Endothelial cell of umbilical vein (primary cell): ENCODE results near the gene MRPS34. TPM values are rescaled to one million over a fixed set of nuclear protein-coding genes. Genes with fewer than 3 reads are reported as not detected.

Experiments
- BruUV-seq: library from RNA; stranded (reverse); fragments of 400-500 nt; replicated peaks from 2 replicates; lab custom pipeline; 2021; lab: Mats Ljungman, UMichigan
- CTCF ChIA-PET: fragments of 300-600, 350-600 bp; sonication (Branson Sonifier 250); formaldehyde crosslinking; loops from one replicate; lab custom pipeline; 2021; ENCODE audit warnings: antibody characterized with exemption, inconsistent platforms; lab: Charles Lee
- POLR2A ChIA-PET: fragments of 300-600, 350-600 bp; sonication (Branson Sonifier 250); formaldehyde crosslinking; loops from one replicate; lab custom pipeline; 2021; ENCODE audit warnings: antibody characterized with exemption, inconsistent platforms; lab: Charles Lee
- DNase-seq: peaks from one replicate; pipeline ENCODE4 v3.0.0-alpha.2; 2011; ENCODE audit warnings: low read depth, low spot score
- FAIRE-seq: peaks from 2 replicates; lab custom pipeline; 2011; peaks lifted over from hg19 to GRCh38; lab: Jason Lieb, UNC
- H2AFZ ChIP-seq: 2 replicates; pipeline ENCODE4 v1.6.0; 2012; ENCODE audit warnings: low read depth, low read length, control low read depth, inconsistent platforms
- H3K27ac ChIP-seq: 2 replicates; pipeline ENCODE4 v1.5.1; 2011; ENCODE audit warnings: low read depth, mild to moderate bottlenecking, control low read depth, low read length, moderate library complexity; ENCODE audit not compliant: insufficient read depth
- H3K27me3 ChIP-seq, 2 experiments: 2 replicates each; pipeline versions ENCODE4 v1.6.0 to v1.6.1; 2011; ENCODE audit warnings: low read length in 2 of 2, mixed read lengths in 1 of 2; ENCODE audit not compliant: control insufficient read depth in 2 of 2, insufficient read depth in 2 of 2
- H3K36me3 ChIP-seq, 2 experiments: 2 replicates in 1 of 2; 3 replicates in 1 of 2; pipeline ENCODE4 v1.5.1; 2011; ENCODE audit warnings: low read length in 2 of 2, mild to moderate bottlenecking in 1 of 2, moderate library complexity in 1 of 2; ENCODE audit not compliant: control insufficient read depth in 2 of 2, insufficient read depth in 2 of 2; ENCODE audit errors: extremely low read depth in 1 of 2
- H3K4me1 ChIP-seq: 3 replicates; pipeline ENCODE4 v1.5.1; 2011; ENCODE audit warnings: mild to moderate bottlenecking, low read length; ENCODE audit not compliant: control insufficient read depth, insufficient read depth; ENCODE audit errors: extremely low read depth
- H3K4me2 ChIP-seq: 2 replicates; pipeline ENCODE4 v1.6.1; 2011; ENCODE audit warnings: low read length, control low read depth, mixed read lengths; ENCODE audit not compliant: insufficient read depth
- H3K4me3 ChIP-seq, 3 experiments: fragments of 200-600 bp in 1 of 3; sonication (generic), shearing (Covaris generic) in 1 of 3; replicated peaks in 1 of 3; 2 replicates each; pipeline ENCODE4 v1.5.1; 2011 to 2016; ENCODE audit warnings: control low read depth in 3 of 3, low read length in 3 of 3, mild to moderate bottlenecking in 2 of 3, inconsistent platforms in 1 of 3, low read depth in 1 of 3, moderate library complexity in 1 of 3; ENCODE audit not compliant: insufficient read depth in 1 of 3
- H3K79me2 ChIP-seq: 2 replicates; pipeline ENCODE4 v1.6.0; 2012; ENCODE audit warnings: low read length, inconsistent platforms; ENCODE audit not compliant: control insufficient read depth, insufficient read depth
- H3K9ac ChIP-seq: replicated peaks from 2 replicates; pipeline ENCODE3; 2011; ENCODE audit warnings: low read length, control low read depth; ENCODE audit not compliant: insufficient read depth; ENCODE audit errors: extremely low read depth
- H3K9me1 ChIP-seq: replicated peaks from 3 replicates; pipeline ENCODE4 v1.6.0; 2011; ENCODE audit warnings: mild to moderate bottlenecking, low read length; ENCODE audit not compliant: control insufficient read depth, insufficient read depth; ENCODE audit errors: extremely low read depth
- H3K9me3 ChIP-seq: replicated peaks from 2 replicates; pipeline ENCODE4 v1.5.1; 2012; ENCODE audit warnings: low read length, inconsistent platforms; ENCODE audit not compliant: control insufficient read depth, insufficient read depth
- H4K20me1 ChIP-seq: replicated peaks from 2 replicates; pipeline ENCODE3; 2011; ENCODE audit warnings: mild to moderate bottlenecking, low read length; ENCODE audit not compliant: control insufficient read depth, insufficient read depth; ENCODE audit errors: extremely low read depth
- CTCF ChIP-seq, 2 donors: IDR thresholded peaks; 1 replicate in 1 of 2; 2 replicates in 1 of 2; pipeline ENCODE4 v1.5.1; 2011; ENCODE audit warnings: low read length in 2 of 2, mild to moderate bottlenecking in 2 of 2, moderate library complexity in 2 of 2, control low read depth in 1 of 2, inconsistent platforms in 1 of 2, low read depth in 1 of 2; ENCODE audit not compliant: insufficient read depth in 1 of 2; ENCODE audit errors: extremely low read depth in 1 of 2
- EZH2 ChIP-seq: IDR thresholded peaks from 2 replicates; pipeline ENCODE4 v1.6.1; 2012; ENCODE audit warnings: borderline replicate concordance, low read depth, mild to moderate bottlenecking, moderate library complexity, low read length, inconsistent platforms; ENCODE audit not compliant: severe bottlenecking
- FOS ChIP-seq: IDR thresholded peaks from 2 replicates; pipeline ENCODE4 v1.6.1; 2011; ENCODE audit warnings: mild to moderate bottlenecking, low read length, moderate library complexity, borderline replicate concordance; ENCODE audit not compliant: insufficient read depth
- GATA2 ChIP-seq: IDR thresholded peaks from 2 replicates; pipeline ENCODE4 v1.7.0; 2011; ENCODE audit warnings: low read depth, mild to moderate bottlenecking, moderate library complexity, mixed read lengths, low read length; ENCODE audit not compliant: insufficient read length, insufficient read depth
- JUN ChIP-seq: IDR thresholded peaks from 2 replicates; pipeline ENCODE4 v1.6.1; 2011; ENCODE audit warnings: borderline replicate concordance, low read depth; ENCODE audit not compliant: insufficient read length, insufficient read depth
- MAX ChIP-seq: IDR thresholded peaks from 2 replicates; pipeline ENCODE4 v1.6.1; 2011; ENCODE audit not compliant: insufficient read depth, insufficient read length
- MYC ChIP-seq: IDR thresholded peaks from one replicate; pipeline ENCODE4 v1.6.1; 2011; ENCODE audit warnings: mild to moderate bottlenecking, low read depth, low read length
- POLR2A ChIP-seq: IDR thresholded peaks from 2 replicates; pipeline ENCODE4 v1.6.1; 2012; ENCODE audit warnings: low read depth, mild to moderate bottlenecking, control low read depth, low read length
- POLR2AphosphoS5 ChIP-seq: IDR thresholded peaks from 2 replicates; pipeline ENCODE4 v1.6.1; 2012; ENCODE audit warnings: low read depth, mild to moderate bottlenecking, control low read depth, low read length, moderate library complexity; ENCODE audit not compliant: insufficient read depth
- dilution Hi-C: fragments of 300-500 bp; cut with MboI; formaldehyde crosslinking; loops from one replicate; pipeline ENCODE4 v1.15.0; 2019; ENCODE audit warnings: low sequenced_read_pairs; ENCODE audit not compliant: extremely low pct_ligation_motif_present
- intact Hi-C: fragments of 100-400 bp; cut with micrococcal nuclease; formaldehyde crosslinking; loops from one replicate; pipeline ENCODE4 v1.10.0; 2022
- polyA plus RNA-seq, 4 experiments: library from polyadenylated mRNA; depleted of rRNA in 3 of 4; stranded (reverse) in 3 of 4; unstranded in 1 of 4; fragments of >200 nt; gene quantifications; 2 replicates each; pipeline versions ENCODE4 v1.2.1 to v1.2.3, GENCODE V29; 2011 to 2012; ENCODE audit warnings: missing spikeins in 1 of 4
- total RNA-seq: library from RNA; stranded (reverse); gene quantifications from 2 replicates; pipeline ENCODE4 v1.2.3, GENCODE V29; 2021

The MRPS34 gene
- total and polyA plus RNA-seq, 2 donors (not counting 3 experiments of a cell fraction or from before 2014, with no cell fraction given), result 82.1 to 102 TPM

GRCh38 chr16:1746693-1747195 is 26.2 kb downstream of the MRPS34 start:
- no peaks in the 10 kb centered on the region for H4K20me1 ChIP-seq
- intact Hi-C loops (no loop called here), dilution Hi-C loops (no loop called here)
- no peaks in the 10 kb centered on the region for H3K9me3 ChIP-seq
- H2AFZ ChIP-seq, result no peak overlapping the region
- no peak overlapping the region for H3K4me2 ChIP-seq
- no peak overlapping the region for H3K27ac ChIP-seq
- FAIRE-seq, result no peak
- no TSS peak for BruUV-seq
- H3K4me1 ChIP-seq, result no peaks in the 10 kb centered on the region
- no peak overlapping the region for H3K4me3 ChIP-seq
- no peaks in the 10 kb centered on the region for H3K79me2 ChIP-seq
- DNase-seq, result no peak
- H3K9me1 ChIP-seq, result no peaks in the 10 kb centered on the region
- H3K27me3 ChIP-seq, result no peaks in the 10 kb centered on the region
- CTCF ChIA-PET, result interaction anchor here (1.4 kb wide), 1 partner anchor 23 kb away, joined by 3 read pairs; no protein-coding TSS in a partner anchor
- H3K9ac ChIP-seq, result no peak overlapping the region
- H3K36me3 ChIP-seq, result peaks cover 8 to 44% of the 10 kb centered on the region in 2 experiments
- TF ChIP-seq EZH2 (no peak), POLR2A (no peak), GATA2 (no peak), CTCF (IDR thresholded peaks at IDR 0.05; ENCODE audit: extremely low read depth in 1 of 2, insufficient read depth in 1 of 2, low read depth in 1 of 2, low read length in 2 of 2) (no peak), MYC (no peak), JUN (no peak), POLR2AphosphoS5 (no peak), MAX (no peak), FOS (no peak)
- POLR2A ChIA-PET, result no interaction called here
